CD4-positive, alpha-beta memory T cell (primary cell): Measurements from ENCODE around the gene AHNAK. TPM values are rescaled to one million over a fixed set of nuclear protein-coding genes. Genes with fewer than 3 reads are reported as not detected.
A peak's percentile ranks its signal among the peaks of the same experiment; 100 is the strongest.

Experiments
- CTCF ChIA-PET: fragments of 350-600 bp; sonication (Branson Sonifier 250); formaldehyde crosslinking; loops from one replicate; lab custom pipeline; 2021; ENCODE audit warnings: inconsistent platforms; ENCODE audit not compliant: partially characterized antibody; lab: Charles Lee
- POLR2A ChIA-PET: fragments of 350-600 bp; sonication (Branson Sonifier 250); formaldehyde crosslinking; loops from one replicate; lab custom pipeline; 2021; ENCODE audit not compliant: partially characterized antibody; lab: Charles Lee
- DNase-seq, 5 donors: peaks; one replicate each; pipeline versions ENCODE4 v3.0.0 to v3.0.0-alpha.2; 2020 to 2022; ENCODE audit warnings: mixed read lengths in 1 of 5
- H3K27ac ChIP-seq: one replicate; pipeline ENCODE4 v1.7.0; 2013; ENCODE audit warnings: low read depth, low read length
- H3K27me3 ChIP-seq: 2 replicates; pipeline ENCODE4 v1.7.0; 2013; ENCODE audit warnings: mild to moderate bottlenecking, low read length, moderate library complexity; ENCODE audit not compliant: insufficient read depth
- H3K36me3 ChIP-seq: 2 replicates; pipeline ENCODE4 v1.7.0; 2013; ENCODE audit warnings: mild to moderate bottlenecking, low read length, moderate library complexity; ENCODE audit not compliant: insufficient read depth
- H3K4me1 ChIP-seq: 2 replicates; pipeline ENCODE4 v1.7.0; 2013; ENCODE audit warnings: mild to moderate bottlenecking, low read length, moderate library complexity; ENCODE audit not compliant: insufficient read depth
- H3K4me3 ChIP-seq, 2 donors: one replicate each; pipeline ENCODE4 v1.7.0; 2013; ENCODE audit warnings: low read length in 2 of 2, mild to moderate bottlenecking in 1 of 2
- H3K9me3 ChIP-seq, 2 donors: one replicate each; pipeline ENCODE4 v1.7.0; 2013; ENCODE audit warnings: low read length in 2 of 2, control low read depth in 1 of 2; ENCODE audit not compliant: control insufficient read depth in 1 of 2
- H3K27ac Mint-ChIP-seq, 7 donors: one replicate each; pipeline ENCODE4 v1.8.0; 2020 to 2021; ENCODE audit warnings: mixed read lengths in 7 of 7, mild to moderate bottlenecking in 6 of 7, inconsistent platforms in 3 of 7, moderate library complexity in 3 of 7
- H3K27me3 Mint-ChIP-seq, 2 donors: one replicate each; pipeline ENCODE4 v1.8.0; 2020 to 2021; ENCODE audit warnings: mixed read lengths in 2 of 2
- H3K36me3 Mint-ChIP-seq, 2 donors: one replicate each; pipeline ENCODE4 v1.8.0; 2020 to 2021; ENCODE audit warnings: mixed read lengths in 2 of 2, inconsistent platforms in 1 of 2, mild to moderate bottlenecking in 1 of 2
- H3K4me1 Mint-ChIP-seq, 4 donors: one replicate each; pipeline ENCODE4 v1.8.0; 2020 to 2021; ENCODE audit warnings: mixed read lengths in 4 of 4, mild to moderate bottlenecking in 1 of 4
- H3K4me3 Mint-ChIP-seq, 8 donors: one replicate each; pipeline ENCODE4 v1.8.0; 2020 to 2021; ENCODE audit warnings: mixed read lengths in 8 of 8, mild to moderate bottlenecking in 7 of 8, moderate library complexity in 6 of 8, inconsistent platforms in 3 of 8
- H3K9me3 Mint-ChIP-seq, 8 donors: one replicate each; pipeline ENCODE4 v1.8.0; 2020 to 2021; ENCODE audit warnings: mixed read lengths in 8 of 8, mild to moderate bottlenecking in 5 of 8, inconsistent platforms in 3 of 8, moderate library complexity in 1 of 8
- intact Hi-C: fragments of 100-400 bp; cut with micrococcal nuclease; formaldehyde crosslinking; loops from one replicate; pipeline ENCODE4 v1.15.1; 2023
- polyA plus RNA-seq, 2 donors: library from polyadenylated mRNA; unstranded; fragments of 300-500 nt; fragmentation: Illumina TruSeq; gene quantifications; one replicate each; pipeline ENCODE4 v1.2.3, GENCODE V29; 2021
- total RNA-seq, 2 experiments: library from RNA; stranded (reverse); gene quantifications; one replicate each; pipeline ENCODE4 v1.2.3, GENCODE V29; 2021

AHNAK gene
- total and polyA plus RNA-seq, 4 experiments from 2014 or later, result 23.5 to 573 (median 372) TPM

- H3K27me3 ChIP-seq, result no peaks in the 10 kb centered on the region
- H3K27ac ChIP-seq, result no peak overlapping the region
- POLR2A ChIA-PET, result interaction anchor here (1.2 to 2.1 kb wide), 6 partner anchors 29 to 446 kb away, joined by 3 to 9 read pairs (median 4); partner anchors contain the start of genes C11orf98, CSKMT and TUT1
- H3K9me3 ChIP-seq, result no peaks in the 10 kb centered on the region
- peak overlapping the region in 4 of 7 donors; percentile 58 to 68 (median 60) for H3K27ac Mint-ChIP-seq
- H3K4me3 ChIP-seq, result no peak overlapping the region
- intact Hi-C loops, result loop anchor here (1.0 to 10.0 kb wide), 4 partner anchors 147 to 490 kb away; partner anchors contain the start of gene SLC3A2
- peak; percentile 56 to 63 (median 59) for DNase-seq
- H3K36me3 Mint-ChIP-seq, result no peaks in the 10 kb centered on the region
- H3K9me3 Mint-ChIP-seq, result no peaks in the 10 kb centered on the region
- H3K4me3 Mint-ChIP-seq, result no peak overlapping the region
- peaks cover 24% of the 10 kb centered on the region for H3K4me1 ChIP-seq
- H3K36me3 ChIP-seq, result no peaks in the 10 kb centered on the region
- CTCF ChIA-PET, result interaction anchor here (0.6 to 7.8 kb wide), 33 partner anchors 8 to 307 kb away, joined by 3 to 91 read pairs (median 4); partner anchors contain the start of genes ASRGL1, EEF1G and TUT1
- H3K27me3 Mint-ChIP-seq, result no peaks in the 10 kb centered on the region
- H3K4me1 Mint-ChIP-seq, result peaks cover 8 to 12% (median 10%) of the 10 kb centered on the region in 4 donors
These were observed 151.6 kb downstream of the AHNAK start for GRCh38 chr11:62394825-62395538.

- no peak overlapping the region for H3K4me3 ChIP-seq
- peaks cover 3 to 10% (median 6%) of the 10 kb centered on the region in 4 donors for H3K4me1 Mint-ChIP-seq
- DNase-seq, result no peak
- CTCF ChIA-PET, result interaction anchor here (1.0 to 7.8 kb wide), 16 partner anchors 9 to 308 kb away, joined by 3 to 91 read pairs (median 16); partner anchors contain the start of gene TUT1
- no peaks in the 10 kb centered on the region for H3K27me3 Mint-ChIP-seq
- H3K27me3 ChIP-seq, result no peaks in the 10 kb centered on the region
- H3K27ac Mint-ChIP-seq, result peak overlapping the region in 1 of 7 donors; percentile 57
- no peaks in the 10 kb centered on the region for H3K36me3 ChIP-seq
- no peaks in the 10 kb centered on the region for H3K36me3 Mint-ChIP-seq
- intact Hi-C loops, result loop anchor here (1.0 to 10.0 kb wide), 4 partner anchors 13 to 491 kb away; partner anchors contain the start of gene SLC3A2
- no peak overlapping the region for H3K27ac ChIP-seq
- POLR2A ChIA-PET, result interaction anchor here (1.0 to 2.1 kb wide), 6 partner anchors 22 to 278 kb away, joined by 3 to 9 read pairs (median 4); partner anchors contain the start of genes LBHD1, TUT1 and UQCC3
- no peak overlapping the region for H3K4me3 Mint-ChIP-seq
- H3K9me3 Mint-ChIP-seq, result no peaks in the 10 kb centered on the region
- no peaks in the 10 kb centered on the region for H3K9me3 ChIP-seq
- peaks cover 14% of the 10 kb centered on the region for H3K4me1 ChIP-seq
These were observed 152.9 kb downstream of the AHNAK start for GRCh38 chr11:62393735-62394134.

- H3K4me3 ChIP-seq, result no peak overlapping the region
- DNase-seq, result peak in 2 of 5 donors; percentile 28 to 29
- no peaks in the 10 kb centered on the region for H3K36me3 ChIP-seq
- CTCF ChIA-PET, result interaction anchor here (1.1 to 7.8 kb wide), 13 partner anchors 9 to 273 kb away, joined by 3 to 91 read pairs (median 18); partner anchors contain the start of genes CSKMT and TUT1
- Mint-ChIP-seq H3K4me1 (peaks cover 3 to 8% (median 6%) of the 10 kb centered on the region in 4 donors), H3K36me3 (no peaks in the 10 kb centered on the region), H3K27me3 (no peaks in the 10 kb centered on the region), H3K9me3 (no peaks in the 10 kb centered on the region), H3K27ac (peak overlapping the region in 3 of 7 donors; percentile 14 to 55 (median 48)), H3K4me3 (no peak overlapping the region)
- peaks cover 14% of the 10 kb centered on the region for H3K4me1 ChIP-seq
- H3K27ac ChIP-seq, result no peak overlapping the region
- POLR2A ChIA-PET, result interaction anchor here (1.0 to 2.1 kb wide), 7 partner anchors 21 to 279 kb away, joined by 3 to 9 read pairs (median 3); partner anchors contain the start of genes INTS5, LBHD1, TUT1 and UQCC3
- no peaks in the 10 kb centered on the region for H3K27me3 ChIP-seq
- intact Hi-C loops, result loop anchor here (1.0 to 10.0 kb wide), 2 partner anchors 13 to 492 kb away; partner anchors contain the start of gene SLC3A2
- H3K9me3 ChIP-seq, result no peaks in the 10 kb centered on the region
These were observed 153.5 kb downstream of the AHNAK start for GRCh38 chr11:62393061-62393611.

GRCh38 chr11:62392506-62392905 lies 154.1 kb downstream of the AHNAK start:
- Histone ChIP-seq H3K36me3 (no peaks in the 10 kb centered on the region), H3K27me3 (no peaks in the 10 kb centered on the region), H3K4me3 (no peak overlapping the region), H3K9me3 (no peaks in the 10 kb centered on the region), H3K27ac (no peak overlapping the region), H3K4me1 (peaks cover 14% of the 10 kb centered on the region)
- peaks cover 5 to 12% (median 7%) of the 10 kb centered on the region in 4 donors for H3K4me1 Mint-ChIP-seq
- no peaks in the 10 kb centered on the region for H3K27me3 Mint-ChIP-seq
- no peaks in the 10 kb centered on the region for H3K9me3 Mint-ChIP-seq
- POLR2A ChIA-PET, result interaction anchor here (1.0 to 1.4 kb wide), 3 partner anchors 153 to 279 kb away, joined by 3 to 4 read pairs (median 3); partner anchors contain the start of genes INTS5, LBHD1 and UQCC3
- DNase-seq, result no peak
- CTCF ChIA-PET, result interaction anchor here (0.6 to 7.8 kb wide), 13 partner anchors 8 to 1942 kb away, joined by 3 to 91 read pairs (median 4); partner anchors contain the start of gene CSKMT
- no peaks in the 10 kb centered on the region for H3K36me3 Mint-ChIP-seq
- H3K4me3 Mint-ChIP-seq, result no peak overlapping the region
- H3K27ac Mint-ChIP-seq, result peak overlapping the region in 3 of 7 donors; percentile 37 to 57 (median 48)
- intact Hi-C loops, result loop anchor here (10.0 kb wide), 1 partner anchor 492 kb away; the partner anchor contains the start of gene SLC3A2

GRCh38 chr11:62391642-62392425 lies 154.8 kb downstream of the AHNAK start:
- H3K9me3 Mint-ChIP-seq, result no peaks in the 10 kb centered on the region
- Histone ChIP-seq H3K4me3 (no peak overlapping the region), H3K27ac (no peak overlapping the region), H3K9me3 (no peaks in the 10 kb centered on the region), H3K36me3 (no peaks in the 10 kb centered on the region), H3K27me3 (no peaks in the 10 kb centered on the region), H3K4me1 (peaks cover 15% of the 10 kb centered on the region)
- CTCF ChIA-PET, result interaction anchor here (0.6 to 7.8 kb wide), 6 partner anchors 10 to 1943 kb away, joined by 3 to 91 read pairs (median 6); no protein-coding TSS in a partner anchor
- intact Hi-C loops, result loop anchor here (10.0 kb wide), 1 partner anchor 493 kb away; the partner anchor contains the start of gene SLC3A2
- H3K27me3 Mint-ChIP-seq, result no peaks in the 10 kb centered on the region
- peak overlapping the region in 1 of 7 donors; percentile 44 for H3K27ac Mint-ChIP-seq
- POLR2A ChIA-PET, result no interaction called here
- H3K36me3 Mint-ChIP-seq, result no peaks in the 10 kb centered on the region
- H3K4me3 Mint-ChIP-seq, result no peak overlapping the region
- DNase-seq, result no peak
- H3K4me1 Mint-ChIP-seq, result peaks cover 5 to 15% (median 8%) of the 10 kb centered on the region in 4 donors

GRCh38 chr11:62390722-62391121 lies 155.9 kb downstream of the AHNAK start:
- DNase-seq, result no peak
- no peak overlapping the region for H3K4me3 ChIP-seq
- H3K9me3 ChIP-seq, result no peaks in the 10 kb centered on the region
- H3K27me3 Mint-ChIP-seq, result no peaks in the 10 kb centered on the region
- H3K27ac Mint-ChIP-seq, result no peak overlapping the region
- no peak overlapping the region for H3K4me3 Mint-ChIP-seq
- H3K36me3 Mint-ChIP-seq, result no peaks in the 10 kb centered on the region
- peaks cover 6 to 23% (median 9%) of the 10 kb centered on the region in 4 donors for H3K4me1 Mint-ChIP-seq
- no peaks in the 10 kb centered on the region for H3K9me3 Mint-ChIP-seq
- peaks cover 23% of the 10 kb centered on the region for H3K4me1 ChIP-seq
- ChIA-PET CTCF (interaction anchor here (1.2 to 7.8 kb wide), 7 partner anchors 9 to 168 kb away, joined by 4 to 91 read pairs (median 5); no protein-coding TSS in a partner anchor), POLR2A (interaction anchor here (0.8 kb wide), 1 partner anchor 9 kb away, joined by 3 read pairs; no protein-coding TSS in a partner anchor)
- intact Hi-C loops, result loop anchor here (10.0 kb wide), 1 partner anchor 494 kb away; the partner anchor contains the start of gene SLC3A2
- no peak overlapping the region for H3K27ac ChIP-seq
- no peaks in the 10 kb centered on the region for H3K36me3 ChIP-seq
- H3K27me3 ChIP-seq, result no peaks in the 10 kb centered on the region
